Progenitor cell of endocrine pancreas (in vitro differentiated cells): ENCODE data around the gene GNG12. TPM values are rescaled to one million over a fixed set of nuclear protein-coding genes. Genes with fewer than 3 reads are reported as not detected.

ENCODE experiments used
- DNase-seq: peaks from one replicate; pipeline ENCODE4 v3.0.0; 2021; ENCODE audit warnings: low spot score; ENCODE audit not compliant: unreplicated experiment
- H3K27ac Mint-ChIP-seq: 2 replicates; pipeline ENCODE4 v1.8.0; 2021; ENCODE audit warnings: mild to moderate bottlenecking, moderate library complexity, mixed read lengths
- H3K27me3 Mint-ChIP-seq: 2 replicates; pipeline ENCODE4 v1.8.0; 2021; ENCODE audit warnings: mixed read lengths
- H3K36me3 Mint-ChIP-seq: 2 replicates; pipeline ENCODE4 v1.8.0; 2022; ENCODE audit warnings: mixed read lengths; ENCODE audit not compliant: insufficient read depth
- H3K4me1 Mint-ChIP-seq: 2 replicates; pipeline ENCODE4 v1.8.0; 2021; ENCODE audit warnings: low read depth, mixed read lengths
- H3K4me3 Mint-ChIP-seq: 2 replicates; pipeline ENCODE4 v1.8.0; 2021; ENCODE audit warnings: low read depth, mild to moderate bottlenecking, moderate library complexity, mixed read lengths
- H3K9me3 Mint-ChIP-seq: 2 replicates; pipeline ENCODE4 v1.8.0; 2021; ENCODE audit warnings: low read depth, mixed read lengths
- CTCF ChIP-seq: fragments of 200-600 bp; sonication (generic); IDR thresholded peaks from one replicate; pipeline ENCODE4 v1.5.0; 2021; ENCODE audit warnings: antibody characterized with exemption, mild to moderate bottlenecking; ENCODE audit not compliant: unreplicated experiment
- total RNA-seq: library from RNA; stranded (reverse); gene quantifications from 2 replicates; pipeline ENCODE4 v1.2.1, GENCODE V29; 2021

Gene GNG12
- total RNA-seq, 1 donor from 2014 or later: 8.9 TPM

- no peak for TF ChIP-seq CTCF
- H3K27me3 Mint-ChIP-seq: peaks cover 6% of the 10 kb centered on the region
- H3K27ac Mint-ChIP-seq: no peak overlapping the region
- peaks cover 2% of the 10 kb centered on the region for H3K36me3 Mint-ChIP-seq
- no peak for DNase-seq
- peaks cover under 1% of the 10 kb centered on the region for H3K4me1 Mint-ChIP-seq
- no peak overlapping the region for H3K4me3 Mint-ChIP-seq
- H3K9me3 Mint-ChIP-seq: peaks cover 8% of the 10 kb centered on the region
Observed at GRCh38 chr1:67874501-67875111, 41.3 kb upstream of the GNG12 start.

GRCh38 chr1:67869233-67869632, 36.0 kb upstream of the GNG12 start:
- Mint-ChIP-seq H3K27ac (no peak overlapping the region), H3K4me3 (no peak overlapping the region), H3K27me3 (peaks cover 6% of the 10 kb centered on the region), H3K36me3 (no peaks in the 10 kb centered on the region), H3K4me1 (no peaks in the 10 kb centered on the region), H3K9me3 (peaks cover 3% of the 10 kb centered on the region)
- TF ChIP-seq CTCF: no peak
- DNase-seq: no peak

- Mint-ChIP-seq H3K4me1 (no peaks in the 10 kb centered on the region), H3K36me3 (no peaks in the 10 kb centered on the region), H3K4me3 (no peak overlapping the region), H3K27me3 (peaks cover 8% of the 10 kb centered on the region), H3K9me3 (no peaks in the 10 kb centered on the region), H3K27ac (no peak overlapping the region)
- TF ChIP-seq CTCF: no peak
- no peak for DNase-seq
Observed at GRCh38 chr1:67863637-67864036, 30.4 kb upstream of the GNG12 start.

- Mint-ChIP-seq H3K27ac (no peak overlapping the region), H3K4me3 (no peak overlapping the region), H3K36me3 (no peaks in the 10 kb centered on the region), H3K9me3 (no peaks in the 10 kb centered on the region), H3K4me1 (peaks cover 1% of the 10 kb centered on the region), H3K27me3 (peaks cover 10% of the 10 kb centered on the region)
- no peak for TF ChIP-seq CTCF
- no peak for DNase-seq
Observed at GRCh38 chr1:67862685-67863084, 29.4 kb upstream of the GNG12 start.

- Mint-ChIP-seq H3K9me3 (no peaks in the 10 kb centered on the region), H3K36me3 (no peaks in the 10 kb centered on the region), H3K27ac (no peak overlapping the region), H3K4me3 (no peak overlapping the region), H3K27me3 (peaks cover 10% of the 10 kb centered on the region), H3K4me1 (peaks cover 1% of the 10 kb centered on the region)
- DNase-seq: no peak
- TF ChIP-seq CTCF: no peak
Observed at GRCh38 chr1:67861856-67862516, 28.7 kb upstream of the GNG12 start.
